NCI-H1417 treated with DMSO at 0.1 percent for 48 hours (cell line): Measurements from ENCODE around the gene NPR1.
"Not testable (repeated sequence)": the region's sequence is repeated elsewhere in the genome, so short reads cannot be mapped to it uniquely, and the experiment has no call there.

ENCODE experiments used
- DNase-seq: peaks from one replicate; lab custom pipeline; 2025; lab: John Stamatoyannopoulos, UW

The NPR1 gene

DNA sequence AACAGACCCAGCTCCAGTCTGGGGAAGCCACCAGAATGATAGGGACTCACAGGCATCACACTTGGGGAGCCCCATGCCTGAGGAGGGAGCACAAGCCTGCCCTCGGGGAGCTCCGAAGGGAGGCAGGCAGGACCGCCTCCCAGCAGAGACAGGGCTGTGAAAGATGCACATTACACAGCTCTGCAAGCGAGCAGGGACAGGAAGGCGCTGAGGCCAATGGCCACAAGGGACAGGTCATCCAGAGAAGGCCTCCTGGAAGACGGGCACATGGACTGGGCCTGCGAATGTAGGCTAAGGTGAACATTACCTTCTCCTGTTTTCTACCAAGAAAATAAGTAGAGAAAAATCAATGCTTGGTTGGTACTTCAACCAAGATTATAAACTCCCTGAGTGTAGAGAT is 4.2 kb downstream of the NPR1 start:
- no peak for DNase-seq

DNA sequence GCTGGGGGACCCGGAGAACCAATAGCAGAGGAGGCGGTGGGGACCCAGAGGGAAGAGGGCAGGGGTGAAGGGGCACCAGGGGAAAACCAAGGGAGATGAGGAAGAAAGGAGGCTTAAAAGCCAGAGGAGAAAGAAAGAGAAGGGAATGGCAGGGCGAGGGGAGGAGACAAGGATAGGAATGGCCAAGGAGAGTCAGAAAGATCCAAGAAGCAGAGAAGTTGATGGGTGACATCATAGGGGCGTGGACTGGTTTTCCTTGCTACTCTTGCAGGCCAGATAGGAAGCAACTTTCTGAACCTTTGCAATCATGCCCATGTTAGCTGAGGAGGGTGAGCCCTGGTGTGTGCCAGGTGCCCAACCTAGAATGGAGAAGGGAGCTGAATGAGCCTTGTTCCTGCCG is 5.4 kb downstream of the NPR1 start:
- no peak for DNase-seq

DNA sequence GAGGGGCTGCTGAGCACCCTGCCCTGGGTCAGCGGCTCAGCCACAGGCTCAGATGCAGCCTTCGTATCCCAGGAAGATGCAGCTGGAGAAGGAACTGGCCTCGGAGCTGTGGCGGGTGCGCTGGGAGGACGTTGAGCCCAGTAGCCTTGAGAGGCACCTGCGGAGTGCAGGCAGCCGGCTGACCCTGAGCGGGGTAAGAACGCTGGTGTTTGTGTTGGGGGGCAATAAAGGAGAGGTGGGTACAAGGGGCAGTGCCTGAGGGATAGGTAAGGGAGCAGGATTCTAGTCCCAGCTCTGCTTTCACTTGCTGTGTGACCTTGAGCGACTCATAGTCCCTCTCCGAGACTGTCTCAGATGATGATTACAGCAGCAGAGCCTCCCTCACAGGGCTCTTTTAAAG is 6.4 kb downstream of the NPR1 start:
- no peak for DNase-seq

DNA sequence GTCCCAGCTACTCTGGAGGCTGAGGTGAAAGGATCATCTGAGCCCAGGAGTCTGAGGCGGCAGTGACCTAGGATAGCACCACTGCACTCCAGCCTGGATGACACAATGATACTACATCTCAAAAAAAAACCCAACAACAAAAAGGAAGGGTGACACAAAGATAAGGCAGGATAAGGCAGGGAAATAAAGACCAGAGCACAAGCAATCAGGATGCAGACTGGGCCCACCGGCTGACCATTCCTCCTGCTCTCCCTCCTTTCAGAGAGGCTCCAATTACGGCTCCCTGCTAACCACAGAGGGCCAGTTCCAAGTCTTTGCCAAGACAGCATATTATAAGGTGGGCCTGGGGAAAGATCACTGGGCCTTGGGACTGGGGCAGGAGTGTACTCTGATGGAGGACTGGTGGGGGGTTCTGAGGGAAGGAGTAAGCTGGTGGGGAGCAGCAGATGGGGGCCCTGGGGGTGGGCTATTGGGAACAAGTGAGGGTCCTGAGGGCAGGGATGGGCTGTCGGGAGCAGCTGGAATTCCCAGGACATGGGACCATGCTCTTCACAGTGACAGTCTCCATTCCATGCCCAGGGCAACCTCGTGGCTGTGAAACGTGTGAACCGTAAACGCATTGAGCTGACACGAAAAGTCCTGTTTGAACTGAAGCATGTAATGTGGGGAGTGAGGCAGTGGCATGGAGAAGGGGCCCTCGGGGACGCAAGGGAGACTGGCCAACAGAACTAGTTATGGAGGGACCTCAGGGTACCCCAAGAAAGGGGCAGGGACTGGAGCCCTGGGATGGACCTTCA is 7.3 kb downstream of the NPR1 start:
- no peak for DNase-seq

DNA sequence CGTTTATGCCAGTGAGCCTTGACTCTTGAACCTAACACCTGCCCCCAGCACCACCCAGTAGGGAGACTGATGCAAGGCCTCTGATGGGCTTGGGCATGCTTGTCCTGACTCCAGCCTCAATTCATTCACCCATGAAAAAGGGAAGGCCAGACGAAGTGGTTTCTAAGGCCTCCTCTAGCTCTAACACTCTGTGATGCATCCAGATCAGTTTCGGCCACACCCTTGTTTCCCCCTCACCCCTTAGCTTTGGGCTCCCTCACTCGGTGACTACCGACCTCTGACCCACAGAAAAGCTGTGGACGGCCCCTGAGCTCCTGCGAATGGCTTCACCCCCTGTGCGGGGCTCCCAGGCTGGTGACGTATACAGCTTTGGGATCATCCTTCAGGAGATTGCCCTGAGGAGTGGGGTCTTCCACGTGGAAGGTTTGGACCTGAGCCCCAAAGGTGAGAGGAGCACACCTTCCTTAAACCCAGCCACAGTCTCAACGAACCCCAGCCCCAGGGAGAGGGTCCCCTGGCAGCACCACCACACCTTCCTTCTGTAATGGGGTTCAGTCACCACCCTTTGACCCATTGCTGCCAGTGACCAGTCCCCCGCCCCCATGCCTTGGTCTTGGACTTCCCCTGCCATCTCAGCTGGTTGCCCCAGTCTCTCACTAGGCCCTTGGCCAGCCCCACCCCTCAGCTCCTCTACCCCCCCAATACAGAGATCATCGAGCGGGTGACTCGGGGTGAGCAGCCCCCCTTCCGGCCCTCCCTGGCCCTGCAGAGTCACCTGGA is 9.0 kb downstream of the NPR1 start:
- DNase-seq, result no peak

DNA sequence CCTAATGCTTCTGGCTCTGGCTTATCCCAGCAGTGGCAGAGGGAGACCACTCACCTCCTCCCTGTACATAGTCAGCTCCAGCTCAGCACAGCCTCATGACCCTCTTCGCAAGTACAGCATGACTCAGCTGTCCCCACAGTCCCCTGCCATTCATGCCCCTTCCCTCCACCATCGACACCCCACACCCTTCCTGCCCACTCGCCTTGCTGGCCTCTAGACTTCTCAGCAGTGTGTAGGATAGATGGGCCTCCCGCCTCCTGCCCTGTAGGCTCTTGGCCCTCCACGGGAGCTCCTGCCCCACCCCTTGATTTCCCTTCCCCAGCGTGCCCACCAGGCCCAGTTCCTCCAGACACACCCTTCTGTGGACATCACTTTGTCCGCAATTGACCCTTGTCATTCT is 9.8 kb downstream of the NPR1 start:
- no peak for DNase-seq

DNA sequence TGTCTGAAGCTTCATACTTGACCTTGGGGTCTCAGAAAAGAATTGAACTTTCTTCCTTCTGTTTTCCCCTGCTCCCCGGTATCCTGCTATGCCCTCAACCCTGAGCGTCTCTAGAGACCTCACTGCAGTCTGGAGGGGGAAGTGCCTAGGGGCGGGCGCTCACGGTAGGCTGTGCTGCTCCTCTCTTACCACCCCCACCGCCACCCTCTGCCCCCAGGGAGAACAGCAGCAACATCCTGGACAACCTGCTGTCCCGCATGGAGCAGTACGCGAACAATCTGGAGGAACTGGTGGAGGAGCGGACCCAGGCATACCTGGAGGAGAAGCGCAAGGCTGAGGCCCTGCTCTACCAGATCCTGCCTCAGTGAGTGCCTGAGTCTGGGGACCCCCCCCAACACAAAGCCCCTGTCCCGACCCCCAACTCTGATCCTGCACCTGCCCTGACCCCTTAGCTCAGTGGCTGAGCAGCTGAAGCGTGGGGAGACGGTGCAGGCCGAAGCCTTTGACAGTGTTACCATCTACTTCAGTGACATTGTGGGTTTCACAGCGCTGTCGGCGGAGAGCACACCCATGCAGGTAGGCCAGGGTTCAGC is 10.3 kb downstream of the NPR1 start:
- no peak for DNase-seq

DNA sequence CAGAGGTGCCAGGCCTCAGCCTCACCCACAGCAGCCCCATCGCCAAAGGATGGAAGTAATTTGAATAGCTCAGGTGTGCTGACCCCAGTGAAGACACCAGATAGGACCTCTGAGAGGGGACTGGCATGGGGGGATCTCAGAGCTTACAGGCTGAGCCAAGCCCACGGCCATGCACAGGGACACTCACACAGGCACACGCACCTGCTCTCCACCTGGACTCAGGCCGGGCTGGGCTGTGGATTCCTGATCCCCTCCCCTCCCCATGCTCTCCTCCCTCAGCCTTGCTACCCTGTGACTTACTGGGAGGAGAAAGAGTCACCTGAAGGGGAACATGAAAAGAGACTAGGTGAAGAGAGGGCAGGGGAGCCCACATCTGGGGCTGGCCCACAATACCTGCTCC is 15.0 kb downstream of the NPR1 start:
- no peak for DNase-seq

DNA sequence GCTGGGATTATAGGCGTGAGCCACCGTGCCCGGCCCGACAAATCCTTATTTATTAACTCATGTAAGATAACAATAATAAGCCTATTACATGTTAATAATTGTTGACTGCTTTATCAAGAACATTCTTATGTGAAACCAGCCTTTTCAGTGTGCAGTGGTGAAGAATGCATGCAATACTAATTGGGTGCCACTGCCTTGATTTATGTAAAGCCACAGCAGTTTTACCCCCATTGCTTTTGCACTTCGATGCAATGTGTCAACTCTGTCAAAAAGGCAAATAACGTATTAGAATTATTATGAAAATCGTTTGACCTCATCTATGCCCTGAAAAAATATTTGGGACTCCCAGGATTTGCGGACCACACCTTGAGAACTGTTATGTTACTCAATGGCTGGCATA is 18.3 kb downstream of the NPR1 start:
- no peak for DNase-seq

DNA sequence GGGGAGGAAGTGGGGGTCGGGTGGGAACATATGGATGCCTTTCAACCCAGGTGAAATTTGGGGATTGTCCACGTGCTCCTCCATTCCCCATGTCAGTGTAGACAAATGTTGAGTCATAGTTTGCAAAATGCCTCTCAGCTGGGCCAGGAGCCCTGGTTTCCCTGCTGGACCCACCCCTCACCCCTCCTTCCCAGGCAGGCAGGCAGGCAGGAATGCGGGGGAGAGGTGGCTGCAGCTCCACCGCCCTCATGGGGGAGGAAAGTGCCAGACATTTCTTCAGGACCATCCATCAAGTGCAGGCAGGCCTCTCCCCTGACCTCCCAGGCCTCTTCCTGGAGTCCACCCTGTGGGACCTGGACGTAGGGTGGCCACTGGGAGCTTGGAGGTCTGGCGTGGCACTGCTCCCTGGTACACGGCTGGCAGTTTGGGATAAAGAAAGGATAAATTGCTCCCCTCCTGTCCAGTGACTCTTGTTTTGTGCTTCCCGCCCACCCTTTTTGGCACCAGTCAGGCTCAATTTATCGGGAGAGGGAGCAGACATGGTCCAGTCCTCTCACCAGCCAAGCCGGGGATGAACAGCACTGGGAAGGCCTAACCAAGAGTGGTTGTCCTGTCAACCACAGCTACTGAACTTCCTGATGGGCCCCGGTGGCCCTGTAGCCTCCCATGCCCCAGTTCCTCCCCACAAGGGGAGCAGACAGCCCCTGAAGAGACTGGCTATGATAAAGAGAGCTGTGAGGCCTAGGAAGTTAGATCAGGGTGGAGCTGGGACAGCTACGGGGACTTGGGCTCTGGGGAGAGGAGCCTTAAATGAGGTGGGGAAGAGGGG is 18.9 kb downstream of the NPR1 start:
- no peak for DNase-seq

DNA sequence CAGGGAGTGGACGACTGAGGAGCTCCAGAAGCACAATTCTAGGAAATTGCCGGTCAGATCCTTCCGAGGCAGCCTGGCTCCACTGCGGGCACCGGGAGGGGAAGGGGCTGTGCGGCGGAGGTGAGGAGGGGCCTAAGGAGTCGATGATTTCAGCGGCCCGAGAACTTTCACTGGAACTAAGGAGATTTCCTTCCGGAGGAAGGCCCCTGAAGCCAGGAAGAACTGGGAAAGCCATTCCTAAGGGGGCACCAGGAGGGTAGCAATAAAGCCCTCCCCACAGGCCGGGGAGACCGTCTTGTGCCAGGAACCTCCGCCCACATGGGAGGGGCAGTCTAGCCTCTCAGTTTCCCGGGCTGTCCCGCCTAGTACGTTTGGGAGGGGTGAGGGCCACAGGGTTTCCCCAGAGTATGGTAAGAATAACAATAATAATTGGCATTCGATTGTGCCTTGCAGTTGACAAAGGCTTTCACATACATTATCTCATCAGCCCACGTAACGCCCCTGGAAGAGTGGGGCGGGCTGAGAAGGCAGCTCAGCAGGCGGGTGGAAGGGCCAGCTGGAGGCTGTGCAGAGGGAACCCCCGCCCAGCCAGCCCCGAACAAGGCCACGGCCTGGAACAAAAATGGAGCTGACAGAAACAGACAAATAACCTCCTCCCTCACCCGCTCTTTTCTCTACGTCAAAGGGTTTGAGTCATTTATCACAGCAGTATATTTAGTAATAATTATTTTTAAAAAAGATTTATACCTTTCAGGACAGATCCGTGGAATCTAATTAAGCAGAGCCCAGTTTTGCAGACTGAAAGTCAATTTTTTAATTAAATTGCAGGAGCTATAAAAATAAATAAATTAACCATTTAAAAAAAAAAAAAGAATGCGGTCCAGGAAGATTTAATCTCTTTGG is 19.8 kb downstream of the NPR1 start:
- DNase-seq, result no peak

DNA sequence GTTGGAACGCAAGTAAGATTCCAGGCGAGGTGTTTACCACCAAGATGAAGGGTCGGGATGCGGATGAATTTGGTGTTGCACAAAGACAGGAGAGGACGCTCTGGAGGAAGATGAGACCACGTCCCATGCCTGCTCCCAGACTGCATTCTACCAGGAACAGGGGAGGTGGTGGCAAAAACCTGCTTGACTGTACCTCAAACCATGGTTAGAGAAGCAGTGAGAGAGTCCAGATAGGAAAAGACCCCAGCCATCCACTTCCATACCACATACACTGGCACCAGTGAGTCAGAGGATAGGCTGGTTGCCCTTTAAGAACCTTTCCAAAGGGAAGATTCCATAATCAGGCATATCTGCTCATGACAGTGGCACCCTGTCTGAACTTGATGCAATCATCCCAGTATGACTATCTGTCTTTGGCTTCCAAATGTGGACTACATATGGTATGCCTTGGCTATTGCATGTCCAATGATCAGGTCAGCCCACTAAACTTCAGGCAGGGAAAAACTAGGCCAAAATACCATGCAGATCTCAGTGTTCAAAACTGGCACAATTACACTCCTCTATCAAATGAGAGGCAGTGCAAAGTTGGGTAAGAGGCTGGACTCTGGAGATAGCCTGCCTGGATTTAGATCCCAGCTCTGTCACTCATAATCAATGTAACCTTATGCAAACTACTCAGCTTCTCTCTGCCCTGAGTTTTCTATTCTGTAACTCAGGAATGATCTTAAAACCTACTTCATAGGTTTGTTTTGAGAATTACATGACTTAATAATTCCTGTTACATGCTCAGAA is 20.6 kb downstream of the NPR1 start:
- no peak for DNase-seq

DNA sequence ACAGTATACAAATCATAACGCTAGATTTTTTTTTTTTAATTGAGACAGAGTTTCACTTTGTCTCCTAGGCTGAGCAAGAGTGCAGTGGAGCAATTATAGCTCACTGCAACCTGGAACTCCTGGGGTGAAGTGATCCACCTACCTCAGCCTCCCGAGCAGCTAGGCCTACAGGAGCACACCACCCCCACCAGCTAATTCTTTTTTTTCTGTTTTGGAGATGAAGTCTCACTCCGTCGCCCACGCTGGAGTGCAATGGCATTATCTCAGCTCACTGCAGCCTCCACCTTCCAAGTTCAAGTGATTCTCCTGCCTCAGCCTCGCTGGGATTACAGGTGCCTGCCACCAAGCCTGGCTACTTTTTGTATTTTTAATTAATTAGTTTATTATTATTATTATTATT is 21.3 kb downstream of the NPR1 start:
- no peak for DNase-seq

DNA sequence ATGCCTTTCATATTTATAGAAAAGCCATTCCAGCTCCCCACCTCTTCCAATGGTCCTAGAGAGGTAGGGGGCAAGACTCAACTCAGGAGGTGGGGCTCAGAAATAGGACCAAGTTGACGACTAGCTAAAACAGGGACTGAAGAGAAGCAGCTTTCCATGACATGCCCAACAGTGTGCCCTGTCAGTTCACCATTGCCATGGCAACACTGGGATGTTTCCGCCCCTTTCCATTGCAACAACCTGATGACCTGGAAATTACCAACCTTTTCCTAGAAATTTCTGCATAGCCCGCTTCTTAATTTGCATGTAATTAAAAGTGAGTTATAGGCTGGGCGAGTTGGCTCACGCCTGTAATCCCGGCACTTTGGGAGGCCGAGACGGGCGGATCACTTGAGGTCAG is 27.0 kb downstream of the NPR1 start:
- no peak for DNase-seq

DNA sequence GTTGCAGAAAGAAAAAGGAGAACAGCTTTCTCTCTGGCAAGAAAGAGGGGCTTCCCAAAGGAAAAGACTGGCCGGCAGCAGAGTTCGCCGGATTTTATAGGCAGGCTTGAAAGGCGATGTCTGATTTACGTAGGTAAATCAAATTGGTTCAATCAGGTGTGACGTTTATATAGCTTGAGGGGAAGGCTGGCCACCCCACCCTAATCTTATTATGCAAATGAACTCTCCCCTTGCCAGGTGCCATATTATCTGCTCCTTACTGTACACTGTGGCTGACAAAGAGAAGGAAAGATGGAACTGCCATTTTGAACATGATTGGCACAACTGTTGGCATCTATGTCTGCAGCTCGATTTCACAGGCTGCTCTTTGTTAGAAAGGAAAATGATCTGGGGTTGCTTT is 32.5 kb downstream of the NPR1 start:
- no peak for DNase-seq

DNA sequence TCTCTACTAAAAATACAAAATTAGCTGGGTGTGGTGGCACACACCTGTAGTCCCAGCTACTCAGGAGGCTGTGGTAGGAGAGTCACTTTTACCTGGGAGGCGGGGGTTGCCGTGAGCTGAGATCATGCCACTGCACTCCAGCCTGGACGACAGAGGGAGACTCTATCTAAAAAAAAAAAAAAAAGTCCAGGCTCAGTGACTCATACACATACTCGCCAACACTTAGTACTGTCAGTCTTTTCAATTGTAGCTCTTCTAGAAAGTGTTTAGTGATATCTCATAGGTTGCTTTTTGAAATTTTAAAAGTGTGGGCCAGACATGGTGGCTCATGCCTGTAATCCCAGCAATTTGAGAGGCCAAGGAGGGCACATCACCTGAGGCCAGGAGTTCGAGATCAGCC is 37.7 kb downstream of the NPR1 start:
- not testable (repeated sequence) for DNase-seq

DNA sequence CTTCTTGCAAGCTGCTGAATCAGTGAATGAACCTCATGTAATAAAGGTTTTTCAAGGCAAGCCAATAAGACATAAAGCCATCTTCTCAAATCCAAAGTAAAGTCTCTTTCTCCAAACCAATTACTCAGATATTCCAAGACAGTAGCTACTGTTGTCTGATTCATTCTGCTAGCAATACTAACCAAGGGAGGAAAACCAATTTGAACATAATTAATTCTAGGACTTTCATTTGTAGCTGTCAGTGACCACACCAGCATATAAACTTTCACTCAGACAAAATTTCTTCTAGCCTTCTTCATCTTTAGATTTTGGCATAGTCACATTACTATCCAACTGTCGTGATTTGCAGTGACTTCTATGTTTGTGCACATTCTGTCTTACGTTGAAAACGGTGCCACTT is 38.8 kb downstream of the NPR1 start:
- no peak for DNase-seq

DNA sequence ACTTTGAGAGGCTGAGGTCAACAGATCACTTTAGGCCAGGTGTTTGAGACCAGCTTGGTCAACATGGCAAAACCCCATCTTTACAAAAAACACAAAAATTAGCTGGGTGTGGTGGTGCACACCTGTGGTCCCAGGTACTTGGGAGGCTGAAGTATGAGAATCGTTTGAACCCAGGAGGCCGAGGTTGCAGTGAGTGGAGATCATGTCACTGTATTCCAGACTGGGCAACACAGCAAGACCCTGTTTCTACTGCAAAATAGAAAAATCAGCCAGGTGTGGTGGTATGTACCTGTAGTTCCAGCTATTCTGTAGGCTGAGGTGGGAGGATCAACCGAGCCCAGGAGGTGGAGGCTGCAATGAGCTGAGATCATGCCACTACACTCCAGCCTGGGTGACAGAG is 45.2 kb downstream of the NPR1 start:
- DNase-seq, result no peak

DNA sequence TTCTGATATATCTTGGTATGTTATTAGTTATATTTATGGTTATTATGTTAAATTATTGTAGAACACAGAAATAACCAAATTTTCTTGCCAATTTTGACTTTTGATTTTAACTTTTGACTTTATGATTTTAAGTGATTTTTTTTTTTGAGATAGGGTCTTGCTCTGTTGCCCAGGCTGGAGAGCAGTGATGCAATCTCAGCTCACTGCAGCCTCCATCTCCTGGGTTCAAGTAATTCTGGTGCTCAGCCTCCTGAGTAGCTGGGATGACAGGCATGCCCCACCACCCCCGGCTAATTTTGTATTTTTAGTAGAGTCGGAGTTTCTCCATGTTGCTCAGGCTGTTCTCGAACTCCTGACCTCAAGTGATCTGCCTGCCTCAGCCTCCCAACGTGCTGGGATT is 46.1 kb downstream of the NPR1 start:
- DNase-seq, result not testable (repeated sequence)
